ENCODE results near the gene RAG2. TPM values are rescaled to one million over a fixed set of nuclear protein-coding genes. Genes with fewer than 3 reads are reported as not detected.

The RAG2 gene
- total and polyA plus RNA-seq, 2 of the 4 experiments (the other 2 are of a cell fraction): not detected

DNA sequence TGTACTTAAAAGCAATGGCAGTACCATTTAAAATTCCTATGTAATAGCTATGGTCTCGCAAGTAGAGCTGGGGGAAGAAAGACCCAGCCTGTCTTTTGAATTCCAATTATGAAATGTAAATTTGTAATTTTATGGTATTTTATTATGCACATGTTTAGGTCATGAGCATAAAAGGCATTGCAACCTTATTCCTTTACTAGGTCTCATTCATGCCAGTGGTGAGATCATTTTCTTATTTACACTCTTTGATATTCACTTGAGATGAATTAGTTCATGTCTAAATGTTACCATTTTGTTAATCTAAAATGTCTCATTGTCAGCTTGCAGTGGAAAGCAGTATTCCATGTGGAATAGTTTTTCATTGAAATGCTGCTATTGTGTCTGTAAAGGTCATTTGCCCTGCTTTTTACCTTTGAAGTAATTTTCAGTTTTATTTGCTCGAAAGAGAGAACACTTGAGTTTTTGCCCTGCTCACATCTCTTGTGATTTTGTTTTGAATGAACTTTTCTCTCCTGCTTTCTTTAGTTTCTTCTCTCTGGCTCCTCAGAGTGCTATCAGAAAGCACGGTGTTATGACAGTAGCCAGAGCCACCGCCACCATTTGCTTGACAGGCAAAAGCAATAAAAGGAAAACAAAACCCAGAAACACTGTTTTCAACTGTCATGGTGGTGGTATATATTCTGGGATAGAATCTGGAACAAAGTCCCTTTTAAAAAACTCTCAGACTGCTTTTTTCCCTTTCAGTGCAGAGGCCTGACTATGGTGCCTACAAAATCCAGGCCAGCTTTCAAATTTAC lies 37.2 kb upstream of the RAG2 start:
- Histone ChIP-seq H4K5ac (ENCODE audit: low read depth, low read length) (no peak overlapping the region), H3K18ac (ENCODE audit: low read depth, low read length) (no peak overlapping the region), H2BK120ac (ENCODE audit: low read depth, low read length) (no peak overlapping the region), H4K91ac (ENCODE audit: insufficient read depth, low read depth, low read length) (no peak overlapping the region), H3K56ac (ENCODE audit: extremely low read depth, insufficient read depth, low read length) (no peak overlapping the region), H3K14ac (replicated peaks; ENCODE audit: low read depth, low read length) (no peak overlapping the region), H4K20me1 (ENCODE audit: insufficient read depth, low read length) (no peaks in the 10 kb centered on the region), H3K79me1 (ENCODE audit: low read depth in 1 of 2, low read length in 2 of 2) (no peaks in the 10 kb centered on the region), H3K4me2 (ENCODE audit: low read depth, low read length) (no peak overlapping the region), H2BK5ac (ENCODE audit: low read depth, low read length, poor library complexity, severe bottlenecking) (no peak overlapping the region), H2AK9ac (replicated peaks; ENCODE audit: low read depth, low read length, poor library complexity) (no peak overlapping the region), H4K8ac (ENCODE audit: low read depth in 2 of 2, low read length in 2 of 2) (no peak overlapping the region), H2AK5ac (ENCODE audit: low read depth, low read length) (no peak overlapping the region), H3K36me3 (ENCODE audit: control insufficient read depth, insufficient read depth, low read length) (peaks cover 2% of the 10 kb centered on the region; the same call in 1 of the 2 replicates), H3K9me1 (ENCODE audit: insufficient read depth, low read length) (no peaks in the 10 kb centered on the region), H3K27me3 (ENCODE audit: control insufficient read depth, insufficient read depth, low read length) (no peaks in the 10 kb centered on the region), H3K4ac (ENCODE audit: low read depth, low read length) (no peak overlapping the region), H3K23ac (ENCODE audit: low read depth, low read length) (no peak overlapping the region), H3K27ac (ENCODE audit: insufficient read depth, low read length) (no peak overlapping the region), H2BK15ac (ENCODE audit: low read depth, low read length) (no peak overlapping the region), H3K9ac (ENCODE audit: low read depth, low read length) (no peak overlapping the region), H2BK20ac (ENCODE audit: low read depth, low read length) (no peak overlapping the region), H3K4me3 (ENCODE audit: insufficient read depth, low read depth, low read length) (no peak overlapping the region), H2AFZ (replicated peaks; ENCODE audit: low read length, poor library complexity) (no peak overlapping the region), H3K4me1 (ENCODE audit: control insufficient read depth, insufficient read depth, low read length) (no peaks in the 10 kb centered on the region), H3K9me3 (ENCODE audit: control insufficient read depth, insufficient read depth, low read length) (no peaks in the 10 kb centered on the region)
- ChIA-PET POLR2A (ENCODE audit: unreplicated experiment) (no interaction called here), CTCF (no interaction called here)
- TF ChIP-seq, protein P1, sequence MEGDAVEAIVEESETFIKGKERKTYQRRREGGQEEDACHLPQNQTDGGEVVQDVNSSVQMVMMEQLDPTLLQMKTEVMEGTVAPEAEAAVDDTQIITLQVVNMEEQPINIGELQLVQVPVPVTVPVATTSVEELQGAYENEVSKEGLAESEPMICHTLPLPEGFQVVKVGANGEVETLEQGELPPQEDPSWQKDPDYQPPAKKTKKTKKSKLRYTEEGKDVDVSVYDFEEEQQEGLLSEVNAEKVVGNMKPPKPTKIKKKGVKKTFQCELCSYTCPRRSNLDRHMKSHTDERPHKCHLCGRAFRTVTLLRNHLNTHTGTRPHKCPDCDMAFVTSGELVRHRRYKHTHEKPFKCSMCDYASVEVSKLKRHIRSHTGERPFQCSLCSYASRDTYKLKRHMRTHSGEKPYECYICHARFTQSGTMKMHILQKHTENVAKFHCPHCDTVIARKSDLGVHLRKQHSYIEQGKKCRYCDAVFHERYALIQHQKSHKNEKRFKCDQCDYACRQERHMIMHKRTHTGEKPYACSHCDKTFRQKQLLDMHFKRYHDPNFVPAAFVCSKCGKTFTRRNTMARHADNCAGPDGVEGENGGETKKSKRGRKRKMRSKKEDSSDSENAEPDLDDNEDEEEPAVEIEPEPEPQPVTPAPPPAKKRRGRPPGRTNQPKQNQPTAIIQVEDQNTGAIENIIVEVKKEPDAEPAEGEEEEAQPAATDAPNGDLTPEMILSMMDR (conservative IDR thresholded peaks at IDR 0.05; ENCODE audit: low read depth, low read length): no peak
- TF ChIP-seq SMC3 (IDR thresholded peaks at IDR 0.05; ENCODE audit: low read depth, low read length) (no peak), FOS (IDR thresholded peaks at IDR 0.05; ENCODE audit: low read depth, low read length) (no peak)
- WGBS, 2 experiments (ENCODE audit: extremely low coverage in 2 of 2, insufficient read length in 1 of 2): no CpG with 5 or more reads among the region's 4 CpGs
- BruUV-seq (replicated peaks): no TSS peak
- dilution Hi-C loops (cut with HindIII; ENCODE audit: low sequenced_read_pairs, unreplicated experiment) (no loop called here), in situ Hi-C loops (cut with MboI; ENCODE audit: low sequenced_read_pairs) (no loop called here), intact Hi-C loops (cut with micrococcal nuclease) (no loop called here)
- ATAC-seq (ENCODE audit: low read depth) (no peak), DNase-seq (no peak)
